ENCODE results near the gene EVPL.
A peak's percentile ranks its signal among the peaks of the same experiment; 100 is the strongest.

The EVPL gene

GRCh38 chr17:76000016-76000754, 26.9 kb downstream of the EVPL start:
- peak; percentile 90 for DNase-seq (ENCODE audit: low spot score)
- in situ Hi-C loops (cut with MboI; ENCODE audit: low sequenced_read_pairs, unreplicated experiment) = loop anchor here (10.0 kb wide), 1 partner anchor 295 kb away; no protein-coding TSS in a partner anchor
- peak; percentile 73 for TF ChIP-seq CTCF (IDR thresholded peaks at IDR 0.05; ENCODE audit: borderline replicate concordance, control extremely low read depth, extremely low read depth, insufficient read depth, missing control alignments)

GRCh38 chr17:75998327-75998795, 28.7 kb downstream of the EVPL start:
- no peak for TF ChIP-seq CTCF (IDR thresholded peaks at IDR 0.05; ENCODE audit: borderline replicate concordance, control extremely low read depth, extremely low read depth, insufficient read depth, missing control alignments)
- DNase-seq (ENCODE audit: low spot score) = no peak
- in situ Hi-C loops (cut with MboI; ENCODE audit: low sequenced_read_pairs, unreplicated experiment) = no loop called here

- DNase-seq (ENCODE audit: low spot score) = peak; percentile 72
- in situ Hi-C loops (cut with MboI; ENCODE audit: low sequenced_read_pairs, unreplicated experiment) = no loop called here
- TF ChIP-seq CTCF (IDR thresholded peaks at IDR 0.05; ENCODE audit: borderline replicate concordance, control extremely low read depth, extremely low read depth, insufficient read depth, missing control alignments) = no peak
Measured at GRCh38 chr17:75996665-75997590, 30.2 kb downstream of the EVPL start.

- in situ Hi-C loops (cut with MboI; ENCODE audit: low sequenced_read_pairs, unreplicated experiment) = no loop called here
- no peak for DNase-seq (ENCODE audit: low spot score)
- no peak for TF ChIP-seq CTCF (IDR thresholded peaks at IDR 0.05; ENCODE audit: borderline replicate concordance, control extremely low read depth, extremely low read depth, insufficient read depth, missing control alignments)
Measured at GRCh38 chr17:75995385-75995925, 31.7 kb downstream of the EVPL start.

GRCh38 chr17:75994802-75995370, 32.2 kb downstream of the EVPL start:
- in situ Hi-C loops (cut with MboI; ENCODE audit: low sequenced_read_pairs, unreplicated experiment) = no loop called here
- no peak for DNase-seq (ENCODE audit: low spot score)

More at GRCh38 chr17:75994802-75995370, 32.2 kb downstream of the EVPL start:
- no peak for TF ChIP-seq CTCF (IDR thresholded peaks at IDR 0.05; ENCODE audit: borderline replicate concordance, control extremely low read depth, extremely low read depth, insufficient read depth, missing control alignments)

All from GM13976 (cell line).